ENCODE data around the gene NBPF9.
"Not testable (repeated sequence)": the region's sequence is repeated elsewhere in the genome, so short reads cannot be mapped to it uniquely, and the experiment has no call there.

NBPF9 gene

DNA sequence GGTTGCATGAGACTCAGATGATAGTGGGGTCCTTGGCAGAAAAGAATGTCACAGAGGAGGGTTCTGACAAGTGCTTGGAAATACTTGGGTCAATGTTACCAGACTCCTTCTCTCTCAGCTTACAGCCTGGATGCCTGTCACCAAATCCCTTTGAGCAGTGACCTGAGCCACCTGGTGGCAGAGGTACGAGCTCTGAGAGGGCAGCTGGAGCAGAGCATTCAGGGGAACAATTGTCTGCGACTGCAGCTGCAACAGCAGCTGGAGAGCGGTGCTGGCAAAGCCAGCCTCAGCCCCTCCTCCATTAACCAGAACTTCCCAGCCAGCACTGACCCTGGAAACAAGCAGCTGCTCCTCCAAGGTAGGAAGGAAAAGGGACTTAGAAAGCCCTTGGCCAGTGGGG, 79.0 kb downstream of the NBPF9 start:
- in situ Hi-C loops (cut with MboI; ENCODE audit: low sequenced_read_pairs, unreplicated experiment); DNase-seq (ENCODE audit: low spot score): not testable (repeated sequence)

DNA sequence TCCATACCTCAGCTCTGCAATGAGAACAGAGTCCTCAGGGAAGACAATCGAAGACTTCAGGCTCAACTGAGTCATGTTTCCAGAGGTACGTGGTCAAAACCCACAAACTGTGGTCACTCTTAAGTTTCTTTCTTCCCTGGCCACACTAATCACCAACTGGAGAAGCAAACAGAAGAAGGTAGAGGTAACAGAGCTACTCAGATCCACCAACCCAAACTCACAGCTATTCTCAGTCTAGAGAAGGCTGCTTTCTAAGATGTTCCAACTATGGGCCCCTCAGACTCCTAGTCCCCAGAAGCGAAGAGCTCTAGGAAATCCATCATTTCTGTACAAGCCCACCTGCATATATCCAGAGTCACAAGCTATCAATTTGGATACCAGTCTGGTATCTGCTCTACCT, 84.8 kb downstream of the NBPF9 start:
- in situ Hi-C loops (cut with MboI; ENCODE audit: low sequenced_read_pairs, unreplicated experiment); DNase-seq (ENCODE audit: low spot score): not testable (repeated sequence)

DNA sequence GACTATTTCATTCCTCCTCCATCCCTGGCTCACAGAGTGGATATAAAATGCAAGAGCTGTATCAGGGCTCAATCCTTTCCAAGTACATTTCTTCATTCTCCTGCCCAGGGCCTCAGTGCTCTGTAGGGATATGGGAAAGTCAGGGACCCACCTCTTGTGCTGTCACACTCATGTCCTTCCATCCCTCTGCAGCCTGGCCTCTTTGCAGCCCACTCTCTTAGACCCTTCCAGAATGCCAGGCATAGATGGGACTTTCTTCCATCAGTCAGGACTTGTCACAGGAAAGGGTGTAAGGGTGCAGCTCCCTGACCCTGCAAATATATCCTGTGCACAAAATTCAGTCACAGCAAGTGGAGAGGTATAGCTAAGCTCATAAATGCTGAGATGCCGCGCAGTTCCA, 86.7 kb downstream of the NBPF9 start:
- in situ Hi-C loops (cut with MboI; ENCODE audit: low sequenced_read_pairs, unreplicated experiment); DNase-seq (ENCODE audit: low spot score): not testable (repeated sequence)

DNA sequence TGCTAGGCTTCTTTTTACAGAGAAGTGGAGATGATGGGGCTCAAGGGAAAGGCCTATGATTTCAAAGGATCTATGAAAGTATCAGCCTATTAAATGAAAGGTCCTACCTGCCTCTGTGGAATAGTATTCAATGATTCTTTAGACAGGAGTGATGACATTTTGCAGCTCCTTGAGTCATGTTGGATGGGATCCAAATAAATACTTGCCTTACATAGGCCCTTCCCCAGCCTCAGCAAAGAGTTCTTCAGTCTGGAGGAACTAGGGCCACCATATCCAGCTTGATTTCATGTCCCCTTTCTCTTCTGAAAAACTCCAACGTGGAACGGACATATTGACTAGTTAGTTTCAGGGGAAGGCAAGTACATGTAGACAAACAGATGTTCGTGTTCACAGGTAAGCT, 87.8 kb downstream of the NBPF9 start:
- DNase-seq (ENCODE audit: low spot score); in situ Hi-C loops (cut with MboI; ENCODE audit: low sequenced_read_pairs, unreplicated experiment): not testable (repeated sequence)

DNA sequence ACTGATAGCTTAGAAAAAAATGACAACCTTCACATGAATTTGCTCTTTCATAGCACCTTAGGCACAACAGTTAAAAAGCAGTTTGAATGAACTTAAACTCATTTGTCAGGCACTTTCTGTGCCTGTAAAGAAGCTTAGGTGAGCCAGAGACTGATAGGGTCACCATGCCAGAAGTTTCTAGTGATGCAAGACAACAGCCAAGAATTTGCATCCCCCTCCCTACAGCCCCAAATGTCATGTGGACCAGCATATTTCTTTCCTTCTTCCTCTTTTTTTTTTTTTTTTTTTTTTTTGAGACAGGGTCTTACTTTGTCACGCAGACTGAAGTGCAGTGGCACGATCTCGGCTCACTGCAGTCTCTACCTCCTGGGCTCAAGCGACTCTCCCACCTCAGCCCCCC, 89.8 kb downstream of the NBPF9 start:
- in situ Hi-C loops (cut with MboI; ENCODE audit: low sequenced_read_pairs, unreplicated experiment); DNase-seq (ENCODE audit: low spot score): not testable (repeated sequence)

DNA sequence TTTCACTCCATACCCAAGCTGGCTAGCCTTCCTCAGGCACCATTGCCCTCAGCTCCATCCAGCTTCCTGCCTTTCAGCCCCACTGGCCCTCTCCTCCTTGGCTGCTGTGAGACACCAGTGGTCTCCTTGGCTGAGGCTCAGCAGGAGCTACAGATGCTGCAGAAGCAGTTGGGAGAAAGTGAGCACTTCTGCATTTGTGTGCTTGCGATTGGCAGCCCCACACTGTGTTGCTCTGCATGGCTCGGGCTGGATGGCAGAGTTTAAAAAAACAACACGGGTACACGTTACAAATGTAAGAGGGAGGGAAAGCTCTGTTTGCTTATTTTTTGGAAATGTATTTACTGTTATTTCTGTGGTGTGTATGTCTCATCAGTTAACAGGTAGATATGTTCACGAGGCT, 90.8 kb downstream of the NBPF9 start:
- DNase-seq (ENCODE audit: low spot score); in situ Hi-C loops (cut with MboI; ENCODE audit: low sequenced_read_pairs, unreplicated experiment): not testable (repeated sequence)

DNA sequence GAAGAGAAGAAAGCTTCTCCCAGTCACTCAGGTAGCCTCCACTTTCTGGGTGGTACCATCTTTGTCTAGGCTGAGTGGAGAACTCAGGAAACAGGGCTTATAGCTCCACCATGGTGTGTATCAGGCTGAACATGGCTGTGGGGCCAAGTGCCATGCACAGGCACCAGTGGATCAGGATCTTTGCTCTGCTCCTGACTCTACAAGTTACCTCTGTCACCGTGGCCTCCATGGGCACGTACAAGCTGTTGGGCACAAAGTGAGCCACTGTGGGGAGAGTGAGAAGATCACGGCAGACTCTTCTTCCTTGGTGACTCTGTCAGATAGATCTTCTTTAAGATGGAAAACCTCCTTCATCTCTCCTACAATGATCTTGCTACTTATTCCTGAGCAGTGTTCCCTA, 93.6 kb downstream of the NBPF9 start:
- in situ Hi-C loops (cut with MboI; ENCODE audit: low sequenced_read_pairs, unreplicated experiment); DNase-seq (ENCODE audit: low spot score): not testable (repeated sequence)

DNA sequence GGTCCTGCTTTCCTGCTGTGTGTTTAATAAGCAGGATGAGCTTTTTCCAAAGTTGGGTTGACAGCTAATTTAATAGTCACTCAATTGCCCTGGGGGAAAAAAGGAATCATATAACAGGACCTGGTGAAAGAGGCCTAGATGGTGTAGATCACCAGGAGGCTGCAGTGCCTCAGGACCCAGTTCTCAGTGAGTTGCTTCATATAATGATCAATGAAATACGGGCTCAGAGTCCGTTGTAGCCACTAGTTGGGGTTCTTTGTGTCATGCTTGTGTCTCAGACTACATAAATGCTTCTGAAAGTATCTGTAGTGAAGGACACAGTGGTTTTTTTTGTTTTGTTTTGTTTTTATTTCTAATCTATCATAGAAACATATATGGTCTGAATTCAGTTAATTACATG, 94.6 kb downstream of the NBPF9 start:
- in situ Hi-C loops (cut with MboI; ENCODE audit: low sequenced_read_pairs, unreplicated experiment); DNase-seq (ENCODE audit: low spot score): not testable (repeated sequence)

DNA sequence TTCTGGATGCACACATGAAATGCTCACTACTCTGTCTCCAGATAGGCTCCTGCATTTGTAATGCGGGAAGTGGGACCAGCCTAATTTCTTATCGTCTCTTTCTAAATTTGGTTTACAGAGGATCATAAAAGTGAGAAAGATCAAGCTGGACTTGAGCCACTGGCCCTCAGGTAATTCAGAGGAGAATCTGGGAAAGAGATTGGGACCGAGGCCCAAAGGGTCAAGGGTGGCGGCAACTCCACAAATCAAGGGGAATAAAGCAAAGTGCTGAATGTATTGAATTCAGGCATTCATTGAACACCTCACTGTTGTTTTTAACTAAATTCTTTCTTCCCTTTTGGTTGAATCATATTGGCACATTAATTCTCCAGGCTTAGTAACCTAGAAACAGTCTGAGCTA, 95.0 kb downstream of the NBPF9 start:
- in situ Hi-C loops (cut with MboI; ENCODE audit: low sequenced_read_pairs, unreplicated experiment); DNase-seq (ENCODE audit: low spot score): not testable (repeated sequence)

All from GM13976 (cell line).